ENCODE results near the gene DENND6B.

- TF ChIP-seq, protein P1, sequence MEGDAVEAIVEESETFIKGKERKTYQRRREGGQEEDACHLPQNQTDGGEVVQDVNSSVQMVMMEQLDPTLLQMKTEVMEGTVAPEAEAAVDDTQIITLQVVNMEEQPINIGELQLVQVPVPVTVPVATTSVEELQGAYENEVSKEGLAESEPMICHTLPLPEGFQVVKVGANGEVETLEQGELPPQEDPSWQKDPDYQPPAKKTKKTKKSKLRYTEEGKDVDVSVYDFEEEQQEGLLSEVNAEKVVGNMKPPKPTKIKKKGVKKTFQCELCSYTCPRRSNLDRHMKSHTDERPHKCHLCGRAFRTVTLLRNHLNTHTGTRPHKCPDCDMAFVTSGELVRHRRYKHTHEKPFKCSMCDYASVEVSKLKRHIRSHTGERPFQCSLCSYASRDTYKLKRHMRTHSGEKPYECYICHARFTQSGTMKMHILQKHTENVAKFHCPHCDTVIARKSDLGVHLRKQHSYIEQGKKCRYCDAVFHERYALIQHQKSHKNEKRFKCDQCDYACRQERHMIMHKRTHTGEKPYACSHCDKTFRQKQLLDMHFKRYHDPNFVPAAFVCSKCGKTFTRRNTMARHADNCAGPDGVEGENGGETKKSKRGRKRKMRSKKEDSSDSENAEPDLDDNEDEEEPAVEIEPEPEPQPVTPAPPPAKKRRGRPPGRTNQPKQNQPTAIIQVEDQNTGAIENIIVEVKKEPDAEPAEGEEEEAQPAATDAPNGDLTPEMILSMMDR (IDR thresholded peaks at IDR 0.05) = no peak
- no peak for TF ChIP-seq EP300 (IDR thresholded peaks at IDR 0.05)
These were observed 49.1 kb downstream of the DENND6B start for GRCh38 chr22:50277761-50278160.
